ENCODE data around the gene NCK1. TPM values are rescaled to one million over a fixed set of nuclear protein-coding genes. Genes with fewer than 3 reads are reported as not detected.
A peak's percentile ranks its signal among the peaks of the same experiment; 100 is the strongest.

The NCK1 gene
- total and polyA plus RNA-seq, 2 of the 13 experiments (the other 11 are each of a cell fraction or from before 2014, with no cell fraction given) = 14.7 to 30.4 TPM

- TF ChIP-seq MTF1 (CRISPR knock-in tag; IDR thresholded peaks at IDR 0.05) (no peak), MTA3 (CRISPR knock-in tag; IDR thresholded peaks at IDR 0.05) (no peak), PHF20 (CRISPR knock-in tag; IDR thresholded peaks at IDR 0.05) (no peak), ZXDC (CRISPR knock-in tag; IDR thresholded peaks at IDR 0.05) (no peak), ZSCAN21 (CRISPR knock-in tag; IDR thresholded peaks at IDR 0.05; ENCODE audit: borderline replicate concordance) (peak; percentile 85; the same call in 1 of the 2 replicates), SRSF4 (IDR thresholded peaks at IDR 0.05; ENCODE audit: low read depth, low read length, poor library complexity, severe bottlenecking) (no peak), KDM4B (CRISPR knock-in tag; IDR thresholded peaks at IDR 0.05) (no peak), ZNF333 (CRISPR knock-in tag; IDR thresholded peaks at IDR 0.05; ENCODE audit: borderline replicate concordance) (no peak), ZNF337 (CRISPR knock-in tag; IDR thresholded peaks at IDR 0.05; ENCODE audit: borderline replicate concordance, low read depth) (0 out of 2 replicates have a peak, but pooled peaks have one; percentile 18), KLF15 (CRISPR knock-in tag; IDR thresholded peaks at IDR 0.05; ENCODE audit: borderline replicate concordance) (no peak), FOXC1 (CRISPR knock-in tag; IDR thresholded peaks at IDR 0.05; ENCODE audit: borderline replicate concordance) (no peak), ZFP91 (CRISPR knock-in tag; IDR thresholded peaks at IDR 0.05; ENCODE audit: borderline replicate concordance) (no peak), ZC3H4 (CRISPR knock-in tag; IDR thresholded peaks at IDR 0.05; ENCODE audit: borderline replicate concordance) (no peak), NCOA5 (CRISPR knock-in tag; IDR thresholded peaks at IDR 0.05) (no peak), ZBTB20 (CRISPR knock-in tag; IDR thresholded peaks at IDR 0.05; ENCODE audit: borderline replicate concordance, low read depth) (no peak), DRAP1 (CRISPR knock-in tag; IDR thresholded peaks at IDR 0.05) (no peak), ZNF496 (CRISPR knock-in tag; IDR thresholded peaks at IDR 0.05; ENCODE audit: insufficient replicate concordance) (no peak), ZNF34 (CRISPR knock-in tag; IDR thresholded peaks at IDR 0.05; ENCODE audit: borderline replicate concordance) (no peak), NONO (IDR thresholded peaks at IDR 0.05) (no peak), NONO (CRISPR knock-in tag; conservative IDR thresholded peaks at IDR 0.05) (no peak), ZNF317 (CRISPR knock-in tag; IDR thresholded peaks at IDR 0.05) (peak; percentile 76), HDAC2 (CRISPR knock-in tag; IDR thresholded peaks at IDR 0.05) (peak; percentile 29; the same call in 1 of the 2 replicates), CCDC6 (CRISPR knock-in tag; IDR thresholded peaks at IDR 0.05) (0 out of 2 replicates have a peak, but pooled peaks have one; percentile 45), TCF7L2 (IDR thresholded peaks at IDR 0.05; ENCODE audit: low read depth, low read length) (no peak)
These were observed 42.0 kb upstream of the NCK1 start (continued) for GRCh38 chr3:136819731-136820679.
